ENCODE measurements around the gene SIRT7. TPM values are rescaled to one million over a fixed set of nuclear protein-coding genes. Genes with fewer than 3 reads are reported as not detected.

Gene SIRT7
- total and polyA plus RNA-seq, 4 donors = 5.8 to 24.2 (median 15.4) TPM

GRCh38 chr17:81960130-81960958 lies 42.4 kb upstream of the SIRT7 start:
- Histone ChIP-seq H3K36me3 (ENCODE audit: control insufficient read depth, insufficient read depth, low read length) (peaks cover 4% of the 10 kb centered on the region), H3K27me3 (ENCODE audit: control insufficient read depth, insufficient read depth, low read length) (peaks cover 49% of the 10 kb centered on the region), H3K4me1 (ENCODE audit: control insufficient read depth, insufficient read depth, low read length) (peaks cover 11% of the 10 kb centered on the region), H3K9me3 (ENCODE audit: control insufficient read depth, insufficient read depth, low read length) (no peaks in the 10 kb centered on the region), H3K27ac (ENCODE audit: low read depth, low read length) (no peak overlapping the region), H3K4me3 (ENCODE audit: low read depth, low read length) (no peak overlapping the region)
- DNase-seq (ENCODE audit: low read depth in 4 of 6, low spot score in 6 of 6) = no peak
- WGBS (ENCODE audit: insufficient coverage) = 1% methylated on average over 98 of the region's 98 CpGs

- H3K27ac ChIP-seq (ENCODE audit: low read depth, low read length) = no peak overlapping the region
- peak in 2 of 6 donors; percentile 50 to 75 for DNase-seq (ENCODE audit: low read depth in 4 of 6, low spot score in 6 of 6)
- 1% methylated on average over 112 of the region's 112 CpGs for WGBS (ENCODE audit: insufficient coverage)
- H3K9me3 ChIP-seq (ENCODE audit: control insufficient read depth, insufficient read depth, low read length) = no peaks in the 10 kb centered on the region
- no peak overlapping the region for H3K4me3 ChIP-seq (ENCODE audit: low read depth, low read length)
- H3K36me3 ChIP-seq (ENCODE audit: control insufficient read depth, insufficient read depth, low read length) = peaks cover 4% of the 10 kb centered on the region
- H3K4me1 ChIP-seq (ENCODE audit: control insufficient read depth, insufficient read depth, low read length) = peaks cover 11% of the 10 kb centered on the region
- peaks cover 49% of the 10 kb centered on the region for H3K27me3 ChIP-seq (ENCODE audit: control insufficient read depth, insufficient read depth, low read length)
Measured at GRCh38 chr17:81959362-81960129, 41.6 kb upstream of the SIRT7 start.

- no peaks in the 10 kb centered on the region for H3K9me3 ChIP-seq (ENCODE audit: control insufficient read depth, insufficient read depth, low read length)
- no peak overlapping the region for H3K4me3 ChIP-seq (ENCODE audit: low read depth, low read length)
- WGBS (ENCODE audit: insufficient coverage) = 54% methylated on average over 14 of the region's 15 CpGs
- H3K27ac ChIP-seq (ENCODE audit: low read depth, low read length) = no peak overlapping the region
- H3K4me1 ChIP-seq (ENCODE audit: control insufficient read depth, insufficient read depth, low read length) = peaks cover 11% of the 10 kb centered on the region
- no peak for DNase-seq (ENCODE audit: low read depth in 4 of 6, low spot score in 6 of 6)
- H3K27me3 ChIP-seq (ENCODE audit: control insufficient read depth, insufficient read depth, low read length) = peaks cover 45% of the 10 kb centered on the region
- H3K36me3 ChIP-seq (ENCODE audit: control insufficient read depth, insufficient read depth, low read length) = peaks cover 4% of the 10 kb centered on the region
Measured at GRCh38 chr17:81958633-81959342, 40.8 kb upstream of the SIRT7 start.

GRCh38 chr17:81957691-81958432 lies 39.9 kb upstream of the SIRT7 start:
- H3K4me1 ChIP-seq (ENCODE audit: control insufficient read depth, insufficient read depth, low read length) = peaks cover 11% of the 10 kb centered on the region
- H3K4me3 ChIP-seq (ENCODE audit: low read depth, low read length) = no peak overlapping the region
- no peak overlapping the region for H3K27ac ChIP-seq (ENCODE audit: low read depth, low read length)
- peaks cover 6% of the 10 kb centered on the region for H3K36me3 ChIP-seq (ENCODE audit: control insufficient read depth, insufficient read depth, low read length)
- peaks cover 39% of the 10 kb centered on the region for H3K27me3 ChIP-seq (ENCODE audit: control insufficient read depth, insufficient read depth, low read length)
- 82% methylated on average over 13 of the region's 19 CpGs for WGBS (ENCODE audit: insufficient coverage)
- no peaks in the 10 kb centered on the region for H3K9me3 ChIP-seq (ENCODE audit: control insufficient read depth, insufficient read depth, low read length)
- DNase-seq (ENCODE audit: low read depth in 4 of 6, low spot score in 6 of 6) = no peak

GRCh38 chr17:81956607-81957589 lies 38.9 kb upstream of the SIRT7 start:
- peaks cover 29% of the 10 kb centered on the region for H3K27me3 ChIP-seq (ENCODE audit: control insufficient read depth, insufficient read depth, low read length)
- WGBS (ENCODE audit: insufficient coverage) = 81% methylated on average over 45 of the region's 45 CpGs
- peaks cover 7% of the 10 kb centered on the region for H3K36me3 ChIP-seq (ENCODE audit: control insufficient read depth, insufficient read depth, low read length)
- H3K9me3 ChIP-seq (ENCODE audit: control insufficient read depth, insufficient read depth, low read length) = no peaks in the 10 kb centered on the region
- no peak overlapping the region for H3K4me3 ChIP-seq (ENCODE audit: low read depth, low read length)
- DNase-seq (ENCODE audit: low read depth in 4 of 6, low spot score in 6 of 6) = no peak
- H3K4me1 ChIP-seq (ENCODE audit: control insufficient read depth, insufficient read depth, low read length) = peaks cover 13% of the 10 kb centered on the region
- H3K27ac ChIP-seq (ENCODE audit: low read depth, low read length) = no peak overlapping the region

GRCh38 chr17:81955756-81956544 lies 38.0 kb upstream of the SIRT7 start:
- Histone ChIP-seq H3K27me3 (ENCODE audit: control insufficient read depth, insufficient read depth, low read length) (peaks cover 24% of the 10 kb centered on the region), H3K9me3 (ENCODE audit: control insufficient read depth, insufficient read depth, low read length) (no peaks in the 10 kb centered on the region), H3K36me3 (ENCODE audit: control insufficient read depth, insufficient read depth, low read length) (peaks cover 7% of the 10 kb centered on the region), H3K4me3 (ENCODE audit: low read depth, low read length) (no peak overlapping the region), H3K4me1 (ENCODE audit: control insufficient read depth, insufficient read depth, low read length) (peaks cover 13% of the 10 kb centered on the region), H3K27ac (ENCODE audit: low read depth, low read length) (no peak overlapping the region)
- 88% methylated on average over 11 of the region's 13 CpGs for WGBS (ENCODE audit: insufficient coverage)
- DNase-seq (ENCODE audit: low read depth in 4 of 6, low spot score in 6 of 6) = no peak

- WGBS (ENCODE audit: insufficient coverage) = 88% methylated on average over 16 of the region's 26 CpGs
- no peak overlapping the region for H3K4me3 ChIP-seq (ENCODE audit: low read depth, low read length)
- no peak overlapping the region for H3K27ac ChIP-seq (ENCODE audit: low read depth, low read length)
- peaks cover 19% of the 10 kb centered on the region for H3K27me3 ChIP-seq (ENCODE audit: control insufficient read depth, insufficient read depth, low read length)
- DNase-seq (ENCODE audit: low read depth in 4 of 6, low spot score in 6 of 6) = no peak
- H3K9me3 ChIP-seq (ENCODE audit: control insufficient read depth, insufficient read depth, low read length) = no peaks in the 10 kb centered on the region
- H3K36me3 ChIP-seq (ENCODE audit: control insufficient read depth, insufficient read depth, low read length) = peaks cover 7% of the 10 kb centered on the region
- H3K4me1 ChIP-seq (ENCODE audit: control insufficient read depth, insufficient read depth, low read length) = peaks cover 11% of the 10 kb centered on the region
Measured at GRCh38 chr17:81955058-81955681, 37.2 kb upstream of the SIRT7 start.

Measured in spinal cord (tissue), 10 donors.